Uterus (tissue), 2 donors: ENCODE measurements around the gene KLHL14.

Source experiments
- CTCF ChIP-seq, 4 experiments: fragments of 200-600 bp in 2 of 4; fragments of 450-650 bp in 2 of 4; sonication (generic) in 2 of 4; IDR thresholded peaks; one replicate each; pipeline ENCODE4 v1.5.1; 2016 to 2019; ENCODE audit warnings: antibody characterized with exemption in 4 of 4, mild to moderate bottlenecking in 2 of 4, moderate library complexity in 1 of 4
- POLR2A ChIP-seq, 2 donors: fragments of 450-650 bp; IDR thresholded peaks; one replicate each; pipeline ENCODE4 v1.6.1; 2016; ENCODE audit warnings: antibody characterized with exemption in 2 of 2, mild to moderate bottlenecking in 1 of 2, moderate library complexity in 1 of 2

- TF ChIP-seq CTCF (IDR thresholded peaks at IDR 0.05): no peak
- TF ChIP-seq POLR2A (IDR thresholded peaks at IDR 0.05): no peak
These were observed 60.0 kb downstream of the KLHL14 start for GRCh38 chr18:32712860-32713259.
